Suprapubic skin (tissue), 3 donors: ENCODE results near the gene DNAH10.
"Not testable (repeated sequence)": the region's sequence is repeated elsewhere in the genome, so short reads cannot be mapped to it uniquely, and the experiment has no call there.

Source experiments
- POLR2AphosphoS5 ChIP-seq, 3 donors: sonication (generic); formaldehyde crosslinking; IDR thresholded peaks; one replicate each; pipeline ENCODE4 v1.6.1; 2017; ENCODE audit warnings: antibody characterized with exemption in 3 of 3
- TF ChIP-seq, protein P1 (sequence below), 2 donors: fragments of 200-600 bp in 1 of 2; fragments of 450-650 bp in 1 of 2; sonication (generic) in 1 of 2; IDR thresholded peaks; one replicate each; pipeline ENCODE4 v1.5.1; 2016 to 2019; ENCODE audit warnings: antibody characterized with exemption in 2 of 2, mild to moderate bottlenecking in 1 of 2, moderate library complexity in 1 of 2

DNA sequence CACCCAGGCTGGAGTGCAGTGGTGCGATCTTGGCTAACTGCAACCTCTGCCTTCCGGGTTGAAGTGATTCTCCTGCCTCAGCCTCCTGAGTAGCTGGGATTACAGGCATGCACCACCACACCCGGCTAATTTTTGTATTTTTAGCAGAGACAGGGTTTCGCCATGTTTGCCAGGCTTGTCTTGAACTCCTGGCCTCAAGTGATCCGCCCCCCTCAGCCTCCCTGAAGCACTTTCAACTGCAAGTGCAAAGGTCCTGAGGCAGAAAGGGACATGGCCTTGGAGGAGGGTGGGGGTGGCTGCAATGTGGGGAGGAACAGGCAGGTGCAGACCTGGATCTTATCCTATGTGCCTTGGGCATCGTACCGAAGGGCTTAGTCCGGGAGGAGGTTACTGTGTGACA lies 27.3 kb downstream of the DNAH10 start:
- TF ChIP-seq, protein P1, sequence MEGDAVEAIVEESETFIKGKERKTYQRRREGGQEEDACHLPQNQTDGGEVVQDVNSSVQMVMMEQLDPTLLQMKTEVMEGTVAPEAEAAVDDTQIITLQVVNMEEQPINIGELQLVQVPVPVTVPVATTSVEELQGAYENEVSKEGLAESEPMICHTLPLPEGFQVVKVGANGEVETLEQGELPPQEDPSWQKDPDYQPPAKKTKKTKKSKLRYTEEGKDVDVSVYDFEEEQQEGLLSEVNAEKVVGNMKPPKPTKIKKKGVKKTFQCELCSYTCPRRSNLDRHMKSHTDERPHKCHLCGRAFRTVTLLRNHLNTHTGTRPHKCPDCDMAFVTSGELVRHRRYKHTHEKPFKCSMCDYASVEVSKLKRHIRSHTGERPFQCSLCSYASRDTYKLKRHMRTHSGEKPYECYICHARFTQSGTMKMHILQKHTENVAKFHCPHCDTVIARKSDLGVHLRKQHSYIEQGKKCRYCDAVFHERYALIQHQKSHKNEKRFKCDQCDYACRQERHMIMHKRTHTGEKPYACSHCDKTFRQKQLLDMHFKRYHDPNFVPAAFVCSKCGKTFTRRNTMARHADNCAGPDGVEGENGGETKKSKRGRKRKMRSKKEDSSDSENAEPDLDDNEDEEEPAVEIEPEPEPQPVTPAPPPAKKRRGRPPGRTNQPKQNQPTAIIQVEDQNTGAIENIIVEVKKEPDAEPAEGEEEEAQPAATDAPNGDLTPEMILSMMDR (IDR thresholded peaks at IDR 0.05), result not testable (repeated sequence)
- TF ChIP-seq POLR2AphosphoS5 (IDR thresholded peaks at IDR 0.05), result not testable (repeated sequence)
